DOHH2 (cell line): Measurements from ENCODE around the gene PDE6D.

Experiments used
- H3F3A ChIP-seq: fragments of 200-600 bp; sonication (generic), shearing (Covaris generic); 2 replicates; pipeline ENCODE4 v1.6.0; 2016; ENCODE audit warnings: antibody characterized with exemption, mild to moderate bottlenecking; ENCODE audit not compliant: control insufficient read depth, insufficient read depth
- H3K27ac ChIP-seq: fragments of 200-600 bp; sonication (generic); 2 replicates; pipeline ENCODE4 v1.5.1; 2014; ENCODE audit warnings: low read depth, mild to moderate bottlenecking, low read length, moderate library complexity
- H3K27me3 ChIP-seq: fragments of 200-600 bp; sonication (generic); 2 replicates; pipeline ENCODE4 v1.6.1; 2014; ENCODE audit warnings: mild to moderate bottlenecking, low read length, mixed read lengths; ENCODE audit not compliant: control insufficient read depth
- H3K36me3 ChIP-seq: fragments of 200-600 bp; sonication (generic); 2 replicates; pipeline ENCODE4 v1.6.1; 2014; ENCODE audit warnings: mild to moderate bottlenecking, low read length, moderate library complexity, mixed read lengths; ENCODE audit not compliant: control insufficient read depth
- H3K4me1 ChIP-seq: fragments of 200-600 bp; sonication (generic); 2 replicates; pipeline ENCODE4 v1.6.1; 2014; ENCODE audit warnings: mild to moderate bottlenecking, low read length, mixed read lengths; ENCODE audit not compliant: control insufficient read depth
- H3K4me2 ChIP-seq: fragments of 200-600 bp; sonication (generic); 2 replicates; pipeline ENCODE4 v1.6.0; 2014; ENCODE audit warnings: mild to moderate bottlenecking, low read length, moderate library complexity
- H3K4me3 ChIP-seq: fragments of 200-600 bp; sonication (generic); 2 replicates; pipeline ENCODE4 v1.5.1; 2014; ENCODE audit warnings: mild to moderate bottlenecking, low read length, mixed read lengths
- H3K79me2 ChIP-seq: fragments of 200-600 bp; sonication (generic); 2 replicates; pipeline ENCODE4 v1.6.1; 2014; ENCODE audit warnings: mild to moderate bottlenecking, low read length, mixed read lengths; ENCODE audit not compliant: control insufficient read depth
- H3K9me2 ChIP-seq: fragments of 200-600 bp; sonication (generic); replicated peaks from 2 replicates; pipeline ENCODE4 v1.6.1; 2014; ENCODE audit warnings: mild to moderate bottlenecking, low read length, mixed read lengths; ENCODE audit not compliant: control insufficient read depth
- H3K9me3 ChIP-seq: fragments of 200-600 bp; sonication (generic); 2 replicates; pipeline ENCODE4 v1.6.1; 2014; ENCODE audit warnings: antibody characterized with exemption, low read length, mixed read lengths; ENCODE audit not compliant: control insufficient read depth, insufficient read depth
- H4K20me1 ChIP-seq: fragments of 200-600 bp; sonication (generic); 2 replicates; pipeline ENCODE4 v1.6.0; 2014; ENCODE audit warnings: low read depth, mild to moderate bottlenecking, antibody characterized with exemption, low read length, moderate library complexity; ENCODE audit not compliant: control insufficient read depth, insufficient read depth
- CTCF ChIP-seq: fragments of 200-600 bp; sonication (generic); IDR thresholded peaks from one replicate; pipeline ENCODE4 v1.5.1; 2014; ENCODE audit warnings: antibody characterized with exemption, mild to moderate bottlenecking, low read depth, low read length; ENCODE audit not compliant: poor library complexity, severe bottlenecking
- EZH2phosphoT487 ChIP-seq: fragments of 200-600 bp; sonication (generic); IDR thresholded peaks from 2 replicates; pipeline ENCODE4 v1.6.1; 2017; ENCODE audit warnings: borderline replicate concordance, mild to moderate bottlenecking, antibody characterized with exemption, low read length, moderate library complexity, mixed read lengths

Gene PDE6D

DNA sequence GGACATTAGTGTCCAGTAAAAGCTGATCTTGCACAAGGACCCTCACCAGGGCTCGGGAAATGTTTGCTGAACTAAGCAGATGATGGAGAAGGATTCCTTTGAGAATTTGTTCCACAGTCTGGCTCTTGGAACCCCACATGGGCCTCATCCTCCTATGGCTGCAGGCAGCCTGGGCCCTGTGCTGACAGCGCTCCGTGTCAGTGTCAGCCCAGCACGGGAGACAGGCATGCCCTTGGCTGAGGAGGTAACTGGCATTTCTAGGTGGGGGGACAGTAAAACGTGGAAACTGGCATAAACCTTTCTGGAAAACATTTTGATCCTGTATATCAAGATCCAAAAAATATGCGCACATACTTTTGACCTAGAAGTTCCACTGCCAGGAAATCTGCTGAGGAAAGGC is 62.3 kb downstream of the PDE6D start:
- Histone ChIP-seq H3K9me3 (0 out of 2 replicates have a peak, but pooled peaks cover 5% of the 10 kb centered on the region), H3K4me2 (no peak overlapping the region), H3K27me3 (no peaks in the 10 kb centered on the region), H4K20me1 (no peaks in the 10 kb centered on the region), H3K79me2 (peaks cover 8% of the 10 kb centered on the region), H3K4me3 (no peak overlapping the region), H3K36me3 (peaks cover 24% of the 10 kb centered on the region), H3F3A (peaks cover 41% of the 10 kb centered on the region), H3K4me1 (peaks cover 56% of the 10 kb centered on the region), H3K27ac (no peak overlapping the region), H3K9me2 (no peaks in the 10 kb centered on the region)
- TF ChIP-seq CTCF (no peak), EZH2phosphoT487 (no peak)

DNA sequence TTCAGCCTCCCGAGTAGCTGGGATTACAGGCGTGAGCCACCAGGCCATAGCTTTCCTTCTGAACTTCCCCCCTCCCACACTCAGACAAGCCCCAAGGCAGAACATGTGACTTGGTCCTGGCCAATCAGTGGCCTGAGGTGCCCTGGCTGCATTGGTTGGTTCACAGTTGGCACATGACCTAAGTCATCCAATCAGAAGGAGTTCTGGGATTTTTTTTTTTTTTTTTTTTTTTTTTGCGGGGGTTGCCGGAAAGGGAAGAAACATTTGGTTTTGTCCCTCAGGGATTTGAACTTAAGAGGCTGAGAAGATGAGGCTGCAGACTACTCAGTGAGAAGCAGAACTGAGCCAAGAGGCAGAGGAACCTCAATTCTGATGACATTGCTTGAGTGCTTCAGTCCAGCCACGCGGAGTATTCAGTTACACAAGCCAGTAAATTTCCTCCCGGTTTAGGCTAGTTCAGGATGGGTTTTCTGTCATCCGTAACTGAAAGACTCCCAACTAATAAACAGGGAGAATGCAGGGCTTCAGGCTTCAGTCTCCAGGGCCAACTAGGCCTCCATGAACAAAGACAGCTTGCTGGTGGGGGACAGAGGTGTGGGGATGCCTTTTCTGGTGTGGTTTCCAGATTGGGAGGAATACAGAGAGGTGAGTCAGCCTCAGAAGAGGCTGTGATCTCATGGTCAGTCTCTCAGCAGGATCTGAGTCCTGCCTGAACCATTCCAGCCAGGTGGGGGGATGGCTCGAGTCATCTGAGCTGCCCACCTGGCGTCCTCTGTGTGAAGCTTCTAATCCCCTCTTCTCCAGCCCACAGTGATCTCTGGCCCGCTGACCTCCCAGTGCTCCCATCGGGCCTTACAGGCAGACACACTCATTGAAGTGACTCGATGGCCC is 63.6 kb downstream of the PDE6D start:
- no peaks in the 10 kb centered on the region for H3K27me3 ChIP-seq
- no peaks in the 10 kb centered on the region for H4K20me1 ChIP-seq
- no peaks in the 10 kb centered on the region for H3K9me2 ChIP-seq
- H3K36me3 ChIP-seq: peaks cover 32% of the 10 kb centered on the region
- peak overlapping the region; percentile 82 for H3K4me3 ChIP-seq
- peaks cover 47% of the 10 kb centered on the region for H3F3A ChIP-seq
- peaks cover 60% of the 10 kb centered on the region for H3K4me1 ChIP-seq
- H3K9me3 ChIP-seq: 0 out of 2 replicates have a peak, but pooled peaks cover 5% of the 10 kb centered on the region
- H3K79me2 ChIP-seq: peaks cover 9% of the 10 kb centered on the region
- no peak for TF ChIP-seq EZH2phosphoT487
- no peak for TF ChIP-seq CTCF
- H3K4me2 ChIP-seq: peak overlapping the region; percentile 96
- H3K27ac ChIP-seq: peak overlapping the region; percentile 91

GRCh38 chr2:231716666-231717280 is 64.3 kb downstream of the PDE6D start:
- Histone ChIP-seq H3K27me3 (no peaks in the 10 kb centered on the region), H3K4me2 (peak overlapping the region; percentile 96), H4K20me1 (peaks cover 2% of the 10 kb centered on the region; the same call in 1 of the 2 replicates), H3K36me3 (peaks cover 40% of the 10 kb centered on the region), H3F3A (peaks cover 54% of the 10 kb centered on the region), H3K9me3 (0 out of 2 replicates have a peak, but pooled peaks cover 5% of the 10 kb centered on the region), H3K27ac (peak overlapping the region; percentile 91), H3K4me1 (peaks cover 68% of the 10 kb centered on the region), H3K9me2 (no peaks in the 10 kb centered on the region), H3K79me2 (peaks cover 16% of the 10 kb centered on the region), H3K4me3 (no peak overlapping the region; the same call in 1 of the 2 replicates)
- TF ChIP-seq CTCF (no peak), EZH2phosphoT487 (no peak)
